Measurements from ENCODE around the gene TAS2R60.
"Not testable (repeated sequence)": the region's sequence is repeated elsewhere in the genome, so short reads cannot be mapped to it uniquely, and the experiment has no call there.

Gene TAS2R60

GRCh38 chr7:143479055-143479766 lies 36.0 kb downstream of the TAS2R60 start:
- no peak for DNase-seq

- DNase-seq, result no peak
These were observed 37.2 kb downstream of the TAS2R60 start for GRCh38 chr7:143480501-143480900.

DNA sequence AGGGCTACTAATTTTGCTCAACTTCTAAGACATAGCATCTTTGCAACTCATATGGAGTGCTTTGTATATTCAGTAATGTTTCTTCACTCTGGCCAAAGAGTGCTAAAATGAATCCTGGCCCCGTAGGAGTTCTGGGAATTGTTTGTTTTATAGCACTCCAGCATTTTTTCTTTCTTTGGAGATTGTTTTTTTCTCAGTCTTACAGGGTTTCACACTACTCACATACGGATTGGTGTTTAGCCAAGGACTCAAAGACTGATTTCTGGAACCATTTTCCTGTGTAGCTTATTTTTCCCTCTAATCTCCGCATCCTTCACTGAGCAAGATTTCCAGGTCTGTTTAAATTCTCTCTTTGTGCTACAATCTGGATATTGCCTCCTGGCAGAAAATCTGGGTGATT lies 40.9 kb downstream of the TAS2R60 start:
- no peak for DNase-seq

- DNase-seq, result no peak
These were observed 41.8 kb downstream of the TAS2R60 start for GRCh38 chr7:143485094-143485493.

DNA sequence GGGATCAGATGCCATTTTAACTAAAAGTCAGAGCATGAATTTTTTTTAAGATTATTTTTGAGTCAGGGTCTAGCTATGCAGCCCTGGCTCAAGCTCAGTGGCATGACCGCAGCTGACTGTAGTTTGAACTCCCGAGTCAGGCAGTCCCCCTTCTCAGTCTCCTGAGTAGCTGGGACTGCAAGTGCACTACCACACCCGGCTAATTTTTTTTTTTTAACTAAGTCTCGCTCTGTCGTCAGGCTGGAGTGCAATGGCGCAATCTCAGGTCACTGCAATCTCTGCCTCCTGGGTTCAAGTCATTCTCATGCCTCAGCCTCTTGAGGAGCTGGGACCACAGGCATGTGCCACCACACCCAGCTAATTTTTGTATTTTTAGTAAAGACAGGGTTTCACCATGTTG lies 42.2 kb downstream of the TAS2R60 start:
- DNase-seq, result no peak

GRCh38 chr7:143486266-143486665 lies 43.0 kb downstream of the TAS2R60 start:
- DNase-seq, result not testable (repeated sequence)

- no peak for DNase-seq
These were observed 43.8 kb downstream of the TAS2R60 start for GRCh38 chr7:143487061-143487460.

- no peak for DNase-seq
These were observed 44.3 kb downstream of the TAS2R60 start for GRCh38 chr7:143487566-143487965.

- DNase-seq, result no peak
These were observed 47.6 kb downstream of the TAS2R60 start for GRCh38 chr7:143490717-143491306.

GRCh38 chr7:143492043-143492471 lies 48.8 kb downstream of the TAS2R60 start:
- no peak for DNase-seq

- no peak for DNase-seq
These were observed 49.8 kb downstream of the TAS2R60 start for GRCh38 chr7:143492799-143493739.

GRCh38 chr7:143493751-143494150 lies 50.5 kb downstream of the TAS2R60 start:
- no peak for DNase-seq
